Measurements from ENCODE around the gene RBSN.

Gene RBSN

DNA sequence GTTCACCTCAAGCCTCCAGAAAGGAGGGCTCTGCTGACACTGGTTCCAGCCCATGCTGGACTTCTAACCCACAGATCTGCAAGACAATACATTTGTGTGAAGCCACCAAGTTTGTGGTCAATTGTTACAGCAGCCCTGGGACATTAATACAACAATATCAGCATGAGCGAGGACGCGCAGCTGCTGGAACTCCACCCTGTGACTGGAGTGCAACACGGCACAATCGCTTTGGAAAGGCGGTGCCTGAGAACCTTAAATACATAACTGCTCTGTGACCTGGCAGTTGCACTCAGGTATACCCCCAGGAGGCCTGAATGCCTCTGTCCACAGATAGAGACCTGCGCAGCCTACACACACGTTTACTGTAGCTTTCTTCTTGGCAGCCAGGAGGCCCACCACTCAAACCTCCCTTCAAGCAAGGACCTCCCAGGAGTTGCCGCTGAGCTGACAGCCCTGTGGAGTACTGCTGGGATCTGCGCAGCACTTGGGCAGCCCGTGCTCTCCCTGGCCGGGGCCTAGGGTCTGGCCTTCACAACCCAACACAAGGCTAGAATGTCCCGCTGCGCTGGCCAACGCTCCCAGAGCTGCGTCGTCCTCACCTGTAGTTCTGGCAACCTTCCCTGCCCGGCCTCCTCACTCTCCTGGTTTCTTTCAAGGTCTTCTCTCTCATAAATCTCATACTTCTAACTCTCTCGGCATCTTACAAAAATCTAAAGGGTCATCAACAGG lies 42.1 kb downstream of the RBSN start:
- no peak for DNase-seq (ENCODE audit: low read depth)

GRCh38 chr3:15055019-15055557 lies 43.9 kb downstream of the RBSN start:
- DNase-seq (ENCODE audit: low read depth) = no peak

- DNase-seq (ENCODE audit: low read depth) = no peak
Observed at GRCh38 chr3:15053541-15053940, 45.4 kb downstream of the RBSN start.

- DNase-seq (ENCODE audit: low read depth) = peak; percentile 99
Observed at GRCh38 chr3:15052335-15053242, 46.4 kb downstream of the RBSN start.

- DNase-seq (ENCODE audit: low read depth) = peak; percentile 18
Observed at GRCh38 chr3:15051531-15051930, 47.4 kb downstream of the RBSN start.

GRCh38 chr3:15050405-15051092 lies 48.4 kb downstream of the RBSN start:
- no peak for DNase-seq (ENCODE audit: low read depth)

GRCh38 chr3:15049584-15049983 lies 49.4 kb downstream of the RBSN start:
- no peak for DNase-seq (ENCODE audit: low read depth)

GRCh38 chr3:15045667-15046066 lies 53.3 kb downstream of the RBSN start:
- DNase-seq (ENCODE audit: low read depth) = no peak

- no peak for DNase-seq (ENCODE audit: low read depth)
Observed at GRCh38 chr3:15044326-15044725, 54.6 kb downstream of the RBSN start.

- DNase-seq (ENCODE audit: low read depth) = no peak
Observed at GRCh38 chr3:15043408-15044171, 55.4 kb downstream of the RBSN start.

GRCh38 chr3:15042936-15043335 lies 56.0 kb downstream of the RBSN start:
- no peak for DNase-seq (ENCODE audit: low read depth)

- DNase-seq (ENCODE audit: low read depth) = no peak
Observed at GRCh38 chr3:15041950-15042349, 57.0 kb downstream of the RBSN start.

DNA sequence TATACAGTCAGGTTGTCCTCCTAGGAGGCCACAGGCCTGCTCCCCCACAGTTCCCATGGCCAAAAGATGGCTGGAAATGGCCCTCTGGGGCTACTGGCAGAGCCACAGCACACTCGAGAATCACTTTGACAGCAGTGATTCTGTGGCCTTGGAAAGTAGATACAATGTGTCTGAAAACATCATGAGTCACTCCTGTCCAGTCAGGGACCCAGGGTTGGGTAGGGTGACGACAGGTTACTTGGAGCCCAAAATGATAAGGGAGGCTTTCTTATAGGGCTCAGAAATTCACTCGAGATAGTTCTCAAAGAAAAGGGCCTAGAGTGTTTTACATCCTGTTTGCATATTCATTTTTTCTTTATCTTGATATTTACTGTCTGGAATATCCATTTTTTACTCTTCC lies 58.1 kb downstream of the RBSN start:
- DNase-seq (ENCODE audit: low read depth) = no peak

GRCh38 chr3:15038306-15038705 lies 60.6 kb downstream of the RBSN start:
- no peak for DNase-seq (ENCODE audit: low read depth)

DNA sequence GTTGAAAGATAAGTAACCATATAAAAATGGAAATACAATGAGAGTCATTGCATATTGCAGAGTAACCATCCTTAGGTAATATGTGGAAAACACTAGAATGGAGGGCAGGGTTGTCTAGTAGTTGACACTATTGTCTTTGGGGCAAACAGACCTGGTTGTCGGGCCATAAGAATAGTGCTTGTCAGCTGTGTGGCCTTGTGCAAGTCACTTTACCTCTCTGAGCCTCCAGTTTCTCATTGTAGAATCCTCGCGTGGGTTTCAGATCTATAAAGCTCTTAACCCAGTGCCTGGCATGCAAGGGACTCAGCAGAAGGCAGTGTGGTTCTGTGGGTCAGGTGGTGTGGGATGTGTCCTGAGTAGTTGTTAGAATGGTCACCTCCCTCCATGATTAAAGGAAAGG lies 65.8 kb downstream of the RBSN start:
- no peak for DNase-seq (ENCODE audit: low read depth)

- no peak for DNase-seq (ENCODE audit: low read depth)
Observed at GRCh38 chr3:15032650-15033049, 66.3 kb downstream of the RBSN start.

DNA sequence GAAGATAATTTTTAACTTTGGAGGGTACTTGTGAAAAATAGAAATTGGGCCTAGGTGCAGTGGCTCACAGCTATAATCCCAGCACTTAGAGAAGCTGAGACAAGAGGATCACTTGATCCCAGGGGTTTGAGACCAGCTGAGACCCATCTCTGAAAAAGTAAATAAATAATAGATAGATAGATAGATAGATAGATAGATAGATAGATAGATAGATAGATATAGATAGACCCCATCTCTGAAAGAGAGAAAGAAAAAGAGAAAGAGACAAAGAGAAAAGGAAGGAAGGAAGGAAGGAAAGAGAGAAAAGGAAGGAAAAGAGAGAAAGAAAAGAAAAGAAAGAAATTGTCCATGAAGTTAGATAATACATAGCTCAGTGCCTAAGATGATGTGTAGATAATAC lies 69.3 kb downstream of the RBSN start:
- no peak for DNase-seq (ENCODE audit: low read depth)

- no peak for DNase-seq (ENCODE audit: low read depth)
Observed at GRCh38 chr3:15023719-15024118, 75.2 kb downstream of the RBSN start.

- no peak for DNase-seq (ENCODE audit: low read depth)
Observed at GRCh38 chr3:15023249-15023648, 75.7 kb downstream of the RBSN start.

Measured in CMK (cell line).